HG02870 (cell line): ENCODE measurements around the gene MALAT1.
"Not testable (repeated sequence)": the region's sequence is repeated elsewhere in the genome, so short reads cannot be mapped to it uniquely, and the experiment has no call there.

Experiments
- ATAC-seq: cut with Tn5 transposase; IDR thresholded peaks from one replicate; pipeline ENCODE4 v1.9.1; 2021; ENCODE audit warnings: mild to moderate bottlenecking, moderate library complexity; ENCODE audit not compliant: unreplicated experiment

Gene MALAT1

GRCh38 chr11:65516135-65516968, 17.5 kb downstream of the MALAT1 start:
- ATAC-seq = no peak

DNA sequence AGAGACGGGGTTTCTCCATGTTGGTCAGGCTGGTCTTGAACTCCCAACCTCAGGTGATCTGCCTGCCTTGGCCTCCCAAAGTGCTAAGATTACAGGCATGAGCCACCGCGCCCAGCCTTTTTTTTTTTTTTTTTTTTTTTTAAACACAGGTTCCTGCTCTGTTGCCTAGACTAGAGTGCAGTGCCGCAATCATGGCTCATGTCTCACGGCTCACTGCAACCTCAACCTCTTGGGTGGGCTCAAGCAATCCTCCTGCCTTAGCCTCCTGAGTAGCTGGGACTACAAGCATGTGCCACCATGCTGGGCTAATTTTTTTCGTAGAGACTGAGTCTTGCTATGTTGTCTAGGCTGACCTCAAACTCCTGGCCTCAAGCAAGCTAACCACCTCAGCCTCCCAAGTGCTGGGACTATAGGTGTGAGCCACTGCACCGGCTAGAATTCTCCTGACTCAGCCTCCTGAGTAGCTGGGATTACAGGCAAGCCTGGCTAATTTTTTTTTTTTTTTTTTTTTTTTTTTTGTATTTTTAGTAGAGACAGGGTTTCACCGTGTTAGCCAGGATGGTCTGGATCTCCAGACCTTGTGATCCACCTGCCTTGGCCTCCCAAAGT, 20.2 kb downstream of the MALAT1 start:
- not testable (repeated sequence) for ATAC-seq

- ATAC-seq = not testable (repeated sequence)
Observed at GRCh38 chr11:65521777-65522521, 23.1 kb downstream of the MALAT1 start.

GRCh38 chr11:65522718-65523630, 24.1 kb downstream of the MALAT1 start:
- ATAC-seq = not testable (repeated sequence)

DNA sequence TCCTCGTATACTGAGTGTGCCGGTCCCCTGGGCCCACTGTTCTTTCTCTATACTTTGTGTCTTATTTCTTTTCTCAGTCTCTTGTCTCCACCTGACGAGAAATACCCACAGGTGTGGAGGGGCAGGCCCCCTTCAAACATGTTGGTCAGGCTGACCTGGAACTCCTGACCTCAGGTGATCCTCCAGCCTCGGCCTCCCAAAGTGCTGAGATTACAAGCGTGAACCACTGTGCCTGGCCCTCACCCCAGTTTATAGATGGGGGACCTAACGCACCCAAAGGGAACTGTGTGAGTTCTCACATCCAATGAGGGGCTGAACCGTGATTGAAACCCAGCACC, 24.8 kb downstream of the MALAT1 start:
- ATAC-seq = not testable (repeated sequence)

GRCh38 chr11:65524014-65524740, 25.3 kb downstream of the MALAT1 start:
- no peak for ATAC-seq

GRCh38 chr11:65524741-65525545, 26.1 kb downstream of the MALAT1 start, which contains the start of gene SCYL1:
Gene SCYL1 (plus strand): TSS chr11:65525083. CDS start chr11:65525154, 71 bp downstream.
- ATAC-seq = peak; percentile 50

DNA sequence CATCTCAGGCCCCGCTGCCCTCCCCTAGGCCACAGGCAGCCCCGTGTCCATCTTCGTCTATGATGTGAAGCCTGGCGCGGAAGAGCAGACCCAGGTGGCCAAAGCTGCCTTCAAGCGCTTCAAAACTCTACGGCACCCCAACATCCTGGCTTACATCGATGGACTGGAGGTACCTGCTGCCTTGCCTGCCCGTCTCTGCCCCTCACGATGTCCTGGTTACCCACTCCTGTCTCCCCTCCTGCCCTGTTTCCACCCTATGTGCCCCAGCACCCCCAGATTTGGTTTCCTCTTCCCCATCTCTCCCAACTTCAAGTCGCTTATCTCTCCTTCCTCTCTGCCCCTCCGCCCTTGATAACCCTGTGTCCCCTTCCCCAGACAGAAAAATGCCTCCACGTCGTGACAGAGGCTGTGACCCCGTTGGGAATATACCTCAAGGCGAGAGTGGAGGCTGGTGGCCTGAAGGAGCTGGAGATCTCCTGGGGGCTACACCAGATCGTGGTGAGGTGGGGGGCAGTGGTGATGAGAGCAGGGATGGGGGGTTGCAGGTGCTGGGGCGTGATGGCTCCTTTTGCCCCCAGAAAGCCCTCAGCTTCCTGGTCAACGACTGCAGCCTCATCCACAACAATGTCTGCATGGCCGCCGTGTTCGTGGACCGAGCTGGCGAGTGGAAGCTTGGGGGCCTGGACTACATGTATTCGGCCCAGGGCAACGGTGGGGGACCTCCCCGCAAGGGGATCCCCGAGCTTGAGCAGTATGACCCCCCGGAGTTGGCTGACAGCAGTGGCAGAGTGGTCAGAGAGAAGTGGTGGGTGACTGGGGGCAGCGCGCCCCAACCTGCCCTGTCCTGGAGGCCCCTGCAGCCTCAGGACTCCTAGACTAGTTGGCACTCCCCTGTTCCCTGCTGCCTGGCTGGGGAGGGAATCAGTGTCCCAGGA, 27.0 kb downstream of the MALAT1 start:
- peak; percentile 6 for ATAC-seq

DNA sequence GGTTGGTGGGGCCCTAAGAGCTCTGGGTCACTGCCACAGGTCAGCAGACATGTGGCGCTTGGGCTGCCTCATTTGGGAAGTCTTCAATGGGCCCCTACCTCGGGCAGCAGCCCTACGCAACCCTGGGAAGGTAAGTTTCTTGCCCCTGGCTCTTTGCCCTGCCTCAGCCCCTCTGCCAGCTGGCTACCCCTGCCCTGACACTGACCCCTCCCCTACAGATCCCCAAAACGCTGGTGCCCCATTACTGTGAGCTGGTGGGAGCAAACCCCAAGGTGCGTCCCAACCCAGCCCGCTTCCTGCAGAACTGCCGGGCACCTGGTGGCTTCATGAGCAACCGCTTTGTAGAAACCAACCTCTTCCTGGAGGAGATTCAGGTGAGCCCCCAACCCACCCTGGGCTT, 27.9 kb downstream of the MALAT1 start:
- ATAC-seq = no peak

GRCh38 chr11:65528819-65529350, 30.0 kb downstream of the MALAT1 start:
- no peak for ATAC-seq

- ATAC-seq = no peak
Observed at GRCh38 chr11:65529475-65530156, 30.8 kb downstream of the MALAT1 start.

DNA sequence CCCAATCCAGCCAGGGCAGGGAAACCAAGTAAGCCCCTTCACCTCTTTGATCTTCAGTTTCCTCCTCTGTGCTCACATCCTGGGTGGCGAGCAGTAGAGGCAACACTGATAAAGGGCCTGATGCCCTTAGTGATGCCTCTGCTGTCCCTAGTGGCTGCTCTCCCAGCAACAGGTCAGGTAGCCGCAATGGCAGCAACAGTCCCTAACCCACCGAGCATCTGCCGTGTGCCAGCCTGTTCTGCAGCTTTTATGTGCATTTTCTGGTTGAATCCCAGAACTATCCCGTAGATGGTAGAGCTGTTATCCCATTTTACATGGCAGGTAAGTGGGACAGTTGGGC, 31.3 kb downstream of the MALAT1 start:
- ATAC-seq = no peak

DNA sequence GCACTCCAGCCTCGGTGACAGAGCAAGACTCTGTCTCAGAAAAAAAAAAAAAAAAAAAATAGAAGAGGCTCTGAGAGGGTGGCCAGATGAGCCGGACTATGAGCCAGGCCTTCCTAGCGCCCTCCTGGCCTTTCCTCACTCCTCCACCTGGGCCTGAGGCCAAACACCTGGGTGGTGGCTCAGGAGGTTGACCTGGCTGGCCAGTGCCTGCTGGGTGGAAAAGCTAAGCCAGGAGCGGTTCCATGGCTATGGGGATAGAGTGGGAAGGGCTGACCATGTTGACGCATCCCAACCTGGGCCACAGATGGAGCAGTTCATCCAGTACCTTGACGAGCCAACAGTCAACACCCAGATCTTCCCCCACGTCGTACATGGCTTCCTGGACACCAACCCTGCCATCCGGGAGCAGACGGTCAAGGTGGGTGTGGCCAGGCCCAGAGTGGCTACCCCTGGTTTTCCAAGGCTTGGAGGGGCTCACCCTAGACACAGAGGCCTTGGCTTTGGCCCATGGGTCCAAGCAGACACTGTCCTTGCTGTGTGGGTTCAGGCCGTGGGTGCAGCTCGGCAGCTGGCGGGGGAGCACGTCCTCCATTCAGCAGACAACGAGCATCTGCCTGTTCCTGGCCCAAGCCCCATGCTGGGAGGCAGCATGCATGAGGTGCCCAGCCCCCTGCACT, 33.7 kb downstream of the MALAT1 start:
- ATAC-seq = no peak

GRCh38 chr11:65535102-65535501, 36.3 kb downstream of the MALAT1 start:
- ATAC-seq = no peak

- ATAC-seq = no peak
Observed at GRCh38 chr11:65536412-65537295, 37.8 kb downstream of the MALAT1 start.

DNA sequence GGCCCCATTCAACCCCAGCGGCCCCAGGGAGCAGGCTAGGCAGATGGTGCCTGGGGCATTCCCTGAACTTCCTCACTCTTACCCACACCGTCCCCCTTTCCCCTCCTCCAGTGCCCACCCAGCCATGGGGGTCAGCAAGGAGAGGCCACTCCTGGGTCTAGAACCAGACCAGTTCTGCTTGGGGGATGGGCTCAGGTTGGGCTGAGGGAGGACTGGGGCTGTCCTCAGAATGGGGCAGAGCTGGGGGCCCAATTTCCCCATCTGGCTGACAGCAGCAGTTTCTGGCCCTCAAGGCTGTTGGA, 38.4 kb downstream of the MALAT1 start:
- no peak for ATAC-seq
